ENCODE measurements around the gene RHBDL1. TPM values are rescaled to one million over a fixed set of nuclear protein-coding genes. Genes with fewer than 3 reads are reported as not detected.

Gene RHBDL1
- total RNA-seq, 1 donor from 2014 or later, result 0.94 TPM

DNA sequence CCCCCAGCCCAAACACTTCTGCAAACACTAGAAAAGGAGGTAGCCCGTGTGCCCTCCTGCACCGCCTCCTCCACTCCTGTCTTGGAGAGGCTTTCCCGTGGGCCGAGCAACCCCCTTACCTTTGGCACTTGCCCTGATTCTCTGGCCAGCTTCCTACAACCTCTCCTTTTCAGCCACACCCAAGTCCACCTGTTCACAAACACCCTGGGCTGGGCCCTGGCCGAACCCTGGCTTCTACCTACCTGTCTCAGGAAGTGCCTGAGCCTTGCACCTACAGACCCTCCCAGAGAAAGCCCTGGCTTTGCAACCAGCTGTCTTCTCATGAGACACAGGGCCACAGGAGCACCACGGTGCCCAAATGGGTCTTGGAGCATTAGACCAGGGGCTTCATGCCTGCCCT, 43.5 kb downstream of the RHBDL1 start:
- DNase-seq (ENCODE audit: low read depth), result no peak

DNA sequence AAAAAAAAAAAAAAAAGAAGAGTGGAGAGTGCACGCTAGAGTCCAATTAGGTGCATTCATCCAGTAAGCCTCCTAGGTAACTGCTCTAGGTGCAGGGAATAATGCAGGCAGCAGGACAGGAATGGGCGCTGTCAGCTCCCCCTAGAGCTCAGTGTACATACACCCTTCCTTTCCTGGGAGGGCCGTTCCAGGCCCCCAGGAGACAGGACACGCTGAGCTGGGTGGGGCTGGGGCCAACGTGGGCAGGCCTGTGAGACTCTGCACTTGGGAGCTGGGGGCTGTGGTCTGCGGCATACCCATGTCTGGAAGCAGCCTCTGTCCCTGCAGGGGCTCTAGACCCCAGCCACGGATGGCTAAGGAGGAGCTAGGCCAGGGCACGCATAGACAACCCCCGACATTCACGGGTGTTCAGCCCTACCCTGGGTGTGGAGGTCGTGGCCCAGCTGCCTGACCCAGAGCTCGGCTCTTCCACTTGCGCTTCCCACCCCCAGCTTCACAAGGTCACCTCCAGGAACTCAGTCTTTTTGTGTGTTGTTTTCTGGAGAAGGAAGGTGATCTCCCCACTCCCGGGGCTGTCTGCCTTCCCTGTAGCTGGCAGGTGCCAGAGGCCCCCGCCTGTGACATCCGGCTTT, 44.5 kb downstream of the RHBDL1 start:
- peak; percentile 23 for DNase-seq (ENCODE audit: low read depth)

DNA sequence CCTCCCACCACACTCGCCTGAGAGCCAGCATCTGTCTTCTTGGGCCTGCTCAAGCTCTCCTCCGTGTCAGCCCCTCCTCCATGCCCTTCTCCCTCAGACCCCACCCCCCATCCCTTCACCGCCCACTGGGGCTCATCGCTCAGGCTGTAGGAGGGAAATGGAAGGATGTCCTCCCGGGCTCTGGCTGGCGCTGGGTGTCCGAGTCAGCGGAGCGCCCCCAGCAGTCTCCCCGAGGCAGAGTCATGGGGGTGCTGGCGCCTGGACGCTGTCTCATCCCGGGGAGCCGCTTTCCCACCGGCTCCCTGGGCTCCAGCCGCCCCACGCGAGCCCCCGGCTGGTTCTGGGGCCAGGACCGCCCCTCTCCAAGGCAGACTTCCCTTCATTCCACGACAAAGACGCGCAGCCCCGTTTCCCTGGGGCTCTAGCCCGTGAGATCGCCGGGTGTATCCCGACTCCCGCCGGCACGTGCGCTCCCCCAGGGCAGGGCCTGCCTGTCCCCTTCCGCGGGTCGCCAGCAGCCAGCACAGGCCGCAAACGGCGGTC, 45.0 kb downstream of the RHBDL1 start:
- peak; percentile 31 for DNase-seq (ENCODE audit: low read depth)

DNA sequence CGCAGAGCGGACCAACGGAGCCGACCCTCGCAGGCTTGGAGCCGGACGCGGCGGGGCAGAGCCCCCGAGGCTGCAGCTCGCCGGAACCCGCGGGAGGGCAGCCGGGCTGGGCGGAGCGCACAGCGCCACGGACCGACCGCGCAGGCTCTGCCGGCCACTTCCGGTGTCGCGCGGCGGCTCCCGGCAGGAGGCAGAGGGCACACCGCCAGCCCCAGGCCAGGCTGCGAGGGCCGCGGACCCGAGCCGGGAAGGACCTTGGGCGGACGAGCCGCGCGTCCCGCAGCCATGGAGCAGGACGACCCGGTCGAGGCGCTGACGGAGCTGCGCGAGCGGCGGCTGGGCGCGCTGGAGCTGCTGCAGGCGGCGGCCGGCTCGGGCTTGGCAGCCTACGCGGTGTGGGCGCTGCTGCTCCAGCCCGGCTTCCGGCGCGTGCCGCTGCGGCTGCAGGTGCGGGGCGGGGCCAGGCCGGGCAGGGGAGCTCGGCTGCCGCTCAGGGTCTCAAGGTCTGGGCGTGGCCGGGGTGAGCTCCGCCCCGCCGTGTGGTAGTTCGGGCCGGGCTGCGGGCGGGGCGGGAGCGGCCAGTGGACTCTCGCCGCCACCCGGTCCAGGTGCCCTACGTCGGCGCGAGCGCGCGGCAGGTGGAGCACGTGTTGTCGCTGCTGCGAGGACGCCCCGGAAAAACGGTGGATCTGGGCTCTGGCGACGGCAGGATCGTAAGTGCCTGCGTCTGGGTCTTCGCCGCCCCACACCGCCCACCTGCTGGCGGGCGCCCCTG, 45.7 kb downstream of the RHBDL1 start, which contains the start of gene ANTKMT:
Gene ANTKMT, plus strand, starts transcription at position 157 of the 775 bp plus-strand sequence. Its CDS starts 129 bp downstream, at position 286.
- peak; percentile 44 for DNase-seq (ENCODE audit: low read depth)

DNA sequence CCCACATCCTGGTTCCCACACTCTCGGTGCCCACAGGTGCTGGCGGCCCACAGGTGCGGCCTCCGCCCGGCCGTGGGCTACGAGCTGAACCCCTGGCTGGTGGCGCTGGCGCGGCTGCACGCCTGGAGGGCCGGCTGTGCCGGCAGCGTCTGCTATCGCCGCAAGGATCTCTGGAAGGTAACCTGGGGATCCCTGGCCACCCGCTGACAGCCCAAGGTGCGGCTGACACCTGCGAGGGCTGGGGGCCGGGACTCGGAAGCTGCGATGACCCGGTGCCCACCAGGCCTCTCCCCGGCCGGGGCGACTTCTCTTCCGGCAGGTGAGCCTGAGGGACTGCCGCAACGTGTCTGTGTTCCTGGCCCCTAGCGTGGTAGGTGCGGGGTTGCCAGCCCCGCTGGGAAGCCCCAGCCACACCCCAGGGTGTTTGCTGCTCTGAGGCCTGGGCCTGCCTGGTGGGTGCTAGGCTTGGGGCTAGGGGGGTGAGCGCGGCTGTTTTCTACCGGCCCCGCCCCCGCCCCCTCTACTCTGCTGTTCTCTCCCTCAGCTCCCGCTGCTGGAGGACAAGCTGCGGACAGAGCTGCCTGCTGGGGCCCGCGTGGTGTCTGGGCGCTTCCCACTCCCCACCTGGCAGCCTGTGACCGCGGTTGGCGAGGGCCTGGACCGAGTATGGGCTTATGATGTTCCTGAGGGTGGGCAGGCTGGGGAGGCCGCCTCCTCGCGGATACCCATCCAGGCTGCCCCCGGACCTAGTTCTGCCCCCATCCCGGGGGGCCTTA, 46.5 kb downstream of the RHBDL1 start:
- DNase-seq (ENCODE audit: low read depth), result no peak

DNA sequence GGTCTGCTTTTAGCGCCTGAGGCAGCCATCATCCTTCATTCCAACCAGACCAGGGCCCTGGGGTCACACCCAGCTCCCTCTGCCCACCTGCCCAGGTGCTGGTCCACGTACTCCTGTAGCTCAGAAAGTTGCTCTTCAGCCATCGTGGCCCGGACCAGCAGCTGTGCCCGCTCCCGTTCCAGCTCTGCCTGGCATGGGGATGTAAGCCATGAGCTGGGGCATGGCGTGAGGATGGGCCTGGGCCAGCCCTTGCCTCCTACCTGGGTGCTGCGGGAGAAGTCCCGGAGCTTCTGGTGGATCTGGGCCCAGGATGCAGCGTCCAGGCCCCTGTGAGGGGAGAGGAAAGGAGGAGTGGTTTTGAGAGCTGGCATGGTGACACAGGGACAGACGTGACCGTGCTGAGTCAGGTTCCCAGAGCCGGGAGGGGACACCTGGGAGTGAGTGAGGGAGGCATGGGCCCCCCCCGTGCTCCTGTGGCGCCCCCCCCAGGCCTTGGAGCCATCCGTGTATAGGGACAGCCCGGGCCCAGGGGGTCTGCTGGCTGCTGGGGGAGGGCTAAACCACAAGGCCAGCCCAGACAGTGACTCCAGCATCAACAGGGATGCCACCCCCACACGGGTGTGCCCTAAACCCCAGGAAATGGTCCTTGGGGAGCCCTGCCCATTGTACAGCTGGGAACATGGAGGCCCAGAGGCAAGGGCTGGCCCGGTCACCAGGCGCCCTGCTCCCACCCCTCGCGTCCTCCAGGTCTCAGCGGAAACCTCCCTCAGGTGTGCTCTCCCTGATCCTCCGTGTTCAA, 47.6 kb downstream of the RHBDL1 start:
- DNase-seq (ENCODE audit: low read depth), result no peak

DNA sequence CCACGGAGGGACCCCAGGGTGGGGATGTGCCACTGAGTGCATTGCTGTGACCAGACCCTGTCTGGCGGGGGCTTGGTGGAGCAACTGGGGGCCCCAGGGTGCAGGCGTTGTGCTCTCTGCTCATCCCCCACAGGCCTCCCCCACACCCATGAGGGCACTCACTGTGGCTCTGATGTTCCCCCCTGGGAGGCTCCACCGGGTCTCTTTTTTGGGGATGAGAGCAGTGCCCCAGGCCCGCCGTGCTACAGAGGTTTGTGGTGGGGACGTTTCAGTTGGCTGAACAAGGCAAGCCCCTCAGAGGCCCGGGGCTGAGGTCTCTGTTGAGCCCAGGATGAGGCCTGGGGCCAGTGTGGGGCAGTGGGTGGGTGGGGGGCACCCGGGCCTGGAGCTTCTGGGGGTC, 48.2 kb downstream of the RHBDL1 start:
- DNase-seq (ENCODE audit: low read depth), result no peak

DNA sequence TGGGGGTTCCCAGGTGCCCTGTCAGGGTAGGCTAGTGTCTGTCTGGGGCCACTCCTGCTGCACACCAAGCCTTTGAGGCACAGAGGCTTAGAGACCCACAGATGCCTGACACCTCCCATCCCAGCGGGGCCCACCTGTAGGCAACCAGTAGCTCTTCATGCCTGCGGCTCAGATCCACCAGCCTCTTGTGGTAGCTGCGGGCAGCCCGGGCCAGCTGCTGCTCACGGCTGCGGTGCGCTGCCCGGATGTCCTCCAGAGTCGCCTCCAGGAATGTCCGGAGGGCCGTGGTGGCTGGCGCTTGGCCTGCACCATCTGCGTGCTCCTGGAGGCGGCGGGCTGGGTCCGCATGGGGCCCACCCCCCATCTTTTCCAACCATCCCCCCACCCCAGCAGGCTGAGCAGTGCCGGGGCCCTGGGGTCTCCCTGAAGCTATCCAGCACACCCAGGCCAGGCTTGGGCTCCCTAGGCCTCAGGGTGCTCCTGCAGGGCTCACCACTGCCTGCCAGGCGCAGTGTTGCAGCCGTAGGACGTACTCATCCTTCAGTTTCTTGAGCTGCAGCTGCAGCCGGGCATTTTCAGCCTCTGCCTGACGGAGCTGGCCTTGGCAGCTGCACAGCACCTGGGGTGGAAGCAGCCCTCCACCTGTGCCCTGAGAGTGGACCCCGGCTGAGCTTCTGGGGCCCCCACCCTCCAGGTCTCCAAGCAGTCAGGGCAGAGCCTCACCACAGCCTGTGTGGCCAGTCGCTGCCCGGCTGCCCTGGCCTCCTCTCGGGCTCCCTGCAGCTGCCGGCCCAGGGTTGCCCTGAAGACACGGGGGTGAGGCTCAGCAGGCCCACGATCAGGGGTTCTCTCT, 48.9 kb downstream of the RHBDL1 start:
- no peak for DNase-seq (ENCODE audit: low read depth)

DNA sequence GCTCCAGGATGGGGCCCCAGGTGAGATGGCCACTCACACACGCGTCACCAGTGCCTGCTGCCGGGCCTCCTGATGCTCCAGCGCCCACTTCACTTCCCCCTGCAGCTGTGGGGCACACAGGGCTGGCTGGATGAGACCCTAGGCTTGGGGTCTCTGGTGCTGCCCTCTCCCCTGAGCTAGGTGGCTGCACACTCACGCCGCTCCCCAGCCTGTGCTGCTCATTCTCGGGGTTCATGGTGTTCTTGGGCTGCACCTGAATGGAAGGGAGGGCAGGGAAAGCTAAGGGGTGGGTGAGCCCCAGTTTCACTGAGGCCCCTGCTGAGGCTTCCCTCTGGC, 49.5 kb downstream of the RHBDL1 start:
- no peak for DNase-seq (ENCODE audit: low read depth)

DNA sequence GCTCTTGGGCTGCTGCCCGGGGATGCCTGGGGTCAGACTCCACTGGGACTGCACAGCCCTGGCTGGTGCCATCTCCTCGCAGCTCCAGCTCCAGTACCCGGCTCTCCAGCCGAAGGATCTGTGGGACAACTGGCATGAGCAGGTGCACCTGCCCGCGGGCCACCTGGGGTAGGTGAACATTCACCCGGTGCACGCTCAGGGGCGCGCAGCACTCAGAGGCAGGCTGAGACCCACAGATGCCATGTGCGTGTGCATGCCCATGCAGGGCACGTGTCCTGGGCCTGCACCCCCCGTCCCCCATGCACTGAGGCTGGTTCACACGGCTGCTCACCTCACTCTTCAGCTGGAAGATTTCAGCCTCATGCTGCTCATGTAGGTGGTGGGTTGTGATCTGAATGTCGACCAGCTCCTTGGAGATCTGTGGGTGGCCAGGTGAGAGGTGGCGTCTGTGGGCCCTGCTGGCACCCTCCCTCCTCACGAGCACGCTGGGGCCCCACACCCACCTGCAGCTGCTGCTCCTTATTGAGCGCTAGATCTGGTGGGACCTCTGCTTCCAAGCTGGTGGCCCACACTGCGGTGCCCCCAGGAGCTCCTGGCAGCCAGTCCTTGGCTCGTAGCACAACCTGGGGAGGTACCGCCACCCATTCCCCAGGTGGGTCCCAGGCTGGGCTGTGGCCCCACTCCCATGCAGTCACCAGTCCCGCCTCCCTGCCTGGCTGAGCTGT, 50.2 kb downstream of the RHBDL1 start:
- no peak for DNase-seq (ENCODE audit: low read depth)

DNA sequence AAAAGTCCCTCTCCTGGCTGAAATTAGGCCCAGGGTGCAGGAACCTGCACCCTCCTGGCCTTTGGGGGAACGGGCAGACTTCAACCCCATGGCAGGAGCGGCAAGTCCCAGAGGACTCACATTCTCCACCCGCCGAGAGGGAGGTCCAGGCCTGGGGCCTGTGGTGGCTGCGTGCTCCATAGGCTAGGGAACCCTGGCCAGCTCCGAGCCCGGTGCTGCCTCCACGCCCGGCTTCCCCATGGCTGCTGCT, 50.6 kb downstream of the RHBDL1 start:
- no peak for DNase-seq (ENCODE audit: low read depth)

DNA sequence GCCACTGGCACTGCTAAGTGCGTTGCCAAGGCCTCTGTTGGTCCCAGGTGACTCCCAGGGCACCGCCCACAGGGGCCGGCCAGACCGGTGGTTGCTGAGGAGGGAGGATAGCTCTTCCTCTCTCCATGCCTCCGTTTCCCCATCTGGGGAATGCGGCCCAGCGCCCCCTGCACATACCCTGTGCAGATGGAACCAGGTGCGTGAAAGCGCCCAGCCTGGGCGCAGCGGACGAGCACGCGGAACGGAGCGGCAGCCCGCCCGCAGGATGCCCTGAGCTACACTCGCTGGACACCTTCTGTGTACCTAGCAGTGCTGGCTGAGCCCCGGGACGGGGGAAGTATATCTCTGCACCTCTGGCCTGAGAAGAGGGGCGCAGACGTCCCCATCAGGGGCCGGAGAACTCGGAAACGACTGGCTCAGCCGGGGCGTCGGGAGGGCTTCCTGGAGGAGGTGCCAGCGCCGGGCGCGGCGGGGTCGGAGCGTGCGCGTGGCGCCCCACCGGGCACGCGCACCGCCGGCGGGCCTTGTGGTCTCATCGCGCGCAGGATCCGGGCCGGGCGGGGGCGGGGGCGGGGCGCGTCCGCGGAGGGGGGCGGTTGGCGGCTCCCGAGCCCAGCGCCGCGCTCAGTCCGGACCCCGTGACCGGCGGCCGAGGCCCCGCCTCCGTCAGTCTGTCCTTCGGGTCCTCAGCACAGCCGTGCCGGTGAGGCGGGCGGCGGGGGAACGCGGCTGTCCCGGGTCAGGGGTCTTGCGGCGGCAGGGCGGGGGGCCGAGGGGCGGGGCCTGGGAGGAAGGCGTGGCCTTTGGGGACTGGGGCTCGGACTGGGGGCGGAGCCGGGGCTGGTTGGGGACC, 51.2 kb downstream of the RHBDL1 start, which contains the start of the genes CCDC78 and HAGHL:
Gene CCDC78, minus strand, starts transcription at position 6 of the 853 bp plus-strand sequence. CDS start 76 bp downstream, outside the sequence.
Gene HAGHL, plus strand, starts transcription at position 669 of the 853 bp plus-strand sequence. CDS start 404 bp downstream, outside the sequence.
- DNase-seq (ENCODE audit: low read depth), result no peak

DNA sequence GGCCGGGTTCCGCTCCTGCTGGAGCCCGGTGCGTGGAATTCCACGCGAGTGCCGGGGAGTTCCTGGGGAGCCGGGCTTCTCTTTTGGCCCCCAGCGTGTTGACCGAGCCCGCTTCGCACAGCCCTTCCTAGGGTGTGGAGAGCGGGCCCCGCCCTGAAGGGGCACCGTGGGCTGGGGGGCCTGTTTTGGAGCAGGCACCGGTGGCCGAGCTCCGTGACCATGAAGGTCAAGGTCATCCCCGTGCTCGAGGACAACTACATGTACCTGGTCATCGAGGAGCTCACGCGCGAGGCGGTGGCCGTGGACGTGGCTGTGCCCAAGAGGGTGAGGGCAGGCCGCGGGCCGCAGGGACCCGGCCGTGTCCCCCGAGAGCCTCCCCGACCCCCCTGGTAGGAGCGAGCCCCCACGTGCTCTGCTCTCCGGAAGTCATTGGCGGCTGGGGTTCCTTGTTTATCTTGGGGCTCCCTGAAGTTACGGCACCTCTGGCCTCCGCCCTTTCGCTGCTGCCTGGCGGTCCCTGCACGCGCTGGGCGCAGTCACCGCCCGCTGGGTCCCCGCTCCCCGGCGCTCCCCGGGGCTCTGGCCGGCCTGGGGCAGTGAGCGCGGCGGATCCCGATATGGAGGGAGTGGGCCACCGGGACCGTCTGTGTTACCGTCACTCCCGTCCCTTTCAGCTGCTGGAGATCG, 52.0 kb downstream of the RHBDL1 start:
- DNase-seq (ENCODE audit: low read depth), result no peak

Other genes with a start within 250 kb of the RHBDL1 start
- gene CAPN15, start 148.0 kb upstream of the RHBDL1 start, total RNA-seq, result 41.7 and 82.0 TPM in 2 replicates
- 0.05 TPM in 1 of 2 replicates, not detected in the other for gene PRR35, start 115.3 kb upstream of the RHBDL1 start, total RNA-seq
- gene NHLRC4, start 108.7 kb upstream of the RHBDL1 start, total RNA-seq, result 0.85 TPM in 1 of 2 replicates, not detected in the other
- 30.9 and 68.5 TPM in 2 replicates for gene PIGQ, start 105.7 kb upstream of the RHBDL1 start, total RNA-seq
- gene RAB40C, start 85.6 kb upstream of the RHBDL1 start, total RNA-seq, result 8.0 and 12.1 TPM in 2 replicates
- gene WFIKKN1, start 44.7 kb upstream of the RHBDL1 start, total RNA-seq, result 0.35 TPM in 1 of 2 replicates, not detected in the other
- gene METTL26, start 39.4 kb upstream of the RHBDL1 start, total RNA-seq, result 54.4 and 93.1 TPM in 2 replicates
- 17.6 and 26.4 TPM in 2 replicates for gene MCRIP2, start 33.8 kb upstream of the RHBDL1 start, total RNA-seq
- gene WDR90, start 26.3 kb upstream of the RHBDL1 start, total RNA-seq, result 6.9 and 18.5 TPM in 2 replicates
- gene RHOT2, start 7.5 kb upstream of the RHBDL1 start, total RNA-seq, result 31.1 and 43.6 TPM in 2 replicates
- gene STUB1, start 4.7 kb downstream of the RHBDL1 start, total RNA-seq, result 78.5 and 115 TPM in 2 replicates
- 33.5 and 52.3 TPM in 2 replicates for gene JMJD8, start 8.7 kb downstream of the RHBDL1 start, total RNA-seq
- 1.4 and 7.9 TPM in 2 replicates for gene WDR24, start 14.7 kb downstream of the RHBDL1 start, total RNA-seq
- 0.40 TPM in 1 of 2 replicates, not detected in the other for gene FBXL16, start 30.1 kb downstream of the RHBDL1 start, total RNA-seq
- 65.8 and 74.7 TPM in 2 replicates for gene METRN, start 39.4 kb downstream of the RHBDL1 start, total RNA-seq
- 23.1 and 73.8 TPM in 2 replicates for gene ANTKMT, start 45.5 kb downstream of the RHBDL1 start, total RNA-seq
- 0.69 and 0.70 TPM in 2 replicates for gene CCDC78, start 50.8 kb downstream of the RHBDL1 start, total RNA-seq
- gene HAGHL, start 51.4 kb downstream of the RHBDL1 start, total RNA-seq, result 10.5 and 24.1 TPM in 2 replicates
- 21.7 and 28.5 TPM in 2 replicates for gene CIAO3, start 65.3 kb downstream of the RHBDL1 start, total RNA-seq
- 1.3 and 13.5 TPM in 2 replicates for gene MSLN, start 85.1 kb downstream of the RHBDL1 start, total RNA-seq
- 22.3 and 35.3 TPM in 2 replicates for gene RPUSD1, start 112.7 kb downstream of the RHBDL1 start, total RNA-seq
- gene CHTF18, start 112.9 kb downstream of the RHBDL1 start, total RNA-seq, result 4.2 and 11.3 TPM in 2 replicates
- not detected in 2 replicates for gene GNG13, start 125.1 kb downstream of the RHBDL1 start, total RNA-seq